ENCODE measurements around the gene C5orf47.

Gene C5orf47

GRCh38 chr5:173970878-173971650 is 17.9 kb upstream of the C5orf47 start:
- no peak for DNase-seq (ENCODE audit: low read depth in 2 of 2)

- no peak for DNase-seq (ENCODE audit: low read depth in 2 of 2)
These were observed 17.2 kb upstream of the C5orf47 start for GRCh38 chr5:173971681-173972345.

- no peak for DNase-seq (ENCODE audit: low read depth in 2 of 2)
These were observed 16.4 kb upstream of the C5orf47 start for GRCh38 chr5:173972607-173972924.

GRCh38 chr5:173972925-173973615 is 15.9 kb upstream of the C5orf47 start:
- peak; percentile 54 to 74 for DNase-seq (ENCODE audit: low read depth in 2 of 2)

GRCh38 chr5:173973616-173973969 is 15.4 kb upstream of the C5orf47 start:
- DNase-seq (ENCODE audit: low read depth in 2 of 2), result no peak

- no peak for DNase-seq (ENCODE audit: low read depth in 2 of 2)
These were observed 14.2 kb upstream of the C5orf47 start for GRCh38 chr5:173974688-173975239.

GRCh38 chr5:173981185-173981761 is 7.7 kb upstream of the C5orf47 start:
- DNase-seq (ENCODE audit: low read depth in 2 of 2), result no peak

- no peak for DNase-seq (ENCODE audit: low read depth in 2 of 2)
These were observed 4.8 kb upstream of the C5orf47 start for GRCh38 chr5:173984218-173984617.

GRCh38 chr5:173989432-173990082 is 587 bp downstream of the C5orf47 start:
- DNase-seq (ENCODE audit: low read depth in 2 of 2), result no peak

GRCh38 chr5:173997331-173997730 is 8.4 kb downstream of the C5orf47 start:
- DNase-seq (ENCODE audit: low read depth in 2 of 2), result no peak

- no peak for DNase-seq (ENCODE audit: low read depth in 2 of 2)
These were observed 9.6 kb downstream of the C5orf47 start for GRCh38 chr5:173998531-173998930.

GRCh38 chr5:174000076-174000475 is 11.1 kb downstream of the C5orf47 start:
- no peak for DNase-seq (ENCODE audit: low read depth in 2 of 2)

- no peak for DNase-seq (ENCODE audit: low read depth in 2 of 2)
These were observed 14.8 kb downstream of the C5orf47 start for GRCh38 chr5:174003795-174004194.

- no peak for DNase-seq (ENCODE audit: low read depth in 2 of 2)
These were observed 20.0 kb downstream of the C5orf47 start for GRCh38 chr5:174008922-174009321.

- DNase-seq (ENCODE audit: low read depth in 2 of 2), result no peak
These were observed 21.4 kb downstream of the C5orf47 start for GRCh38 chr5:174010365-174010764.

- no peak for DNase-seq (ENCODE audit: low read depth in 2 of 2)
These were observed 22.5 kb downstream of the C5orf47 start for GRCh38 chr5:174011441-174011840.

- DNase-seq (ENCODE audit: low read depth in 2 of 2), result peak in 1 of 2 experiments; percentile 4
These were observed 31.3 kb downstream of the C5orf47 start for GRCh38 chr5:174020069-174020927.

- no peak for DNase-seq (ENCODE audit: low read depth in 2 of 2)
These were observed 31.9 kb downstream of the C5orf47 start for GRCh38 chr5:174020928-174021304.

- no peak for DNase-seq (ENCODE audit: low read depth in 2 of 2)
These were observed 33.6 kb downstream of the C5orf47 start for GRCh38 chr5:174022384-174023095.

GRCh38 chr5:174030286-174030685 is 41.3 kb downstream of the C5orf47 start:
- DNase-seq (ENCODE audit: low read depth in 2 of 2), result no peak
